Left ventricle myocardium inferior (tissue), 1 donor: ENCODE measurements around the gene CTBP2. TPM values are rescaled to one million over a fixed set of nuclear protein-coding genes. Genes with fewer than 3 reads are reported as not detected.

Experiments
- DNase-seq: peaks from one replicate; pipeline ENCODE4 v3.0.0-alpha.2; 2020
- H3K27ac ChIP-seq: fragments of 200-600 bp; replicated peaks from 2 replicates; pipeline ENCODE4 v1.8.0; 2021
- H3K27me3 ChIP-seq: fragments of 200-600 bp; 2 replicates; pipeline ENCODE4 v1.8.0; 2021; ENCODE audit warnings: low read depth
- H3K36me3 ChIP-seq: fragments of 200-600 bp; 2 replicates; pipeline ENCODE4 v1.8.0; 2021
- H3K4me1 ChIP-seq: fragments of 200-600 bp; 2 replicates; pipeline ENCODE4 v1.8.0; 2021
- H3K4me3 ChIP-seq: fragments of 200-600 bp; 2 replicates; pipeline ENCODE4 v1.8.0; 2021; ENCODE audit warnings: mild to moderate bottlenecking, moderate library complexity
- H3K9me3 ChIP-seq: fragments of 200-600 bp; replicated peaks from 2 replicates; pipeline ENCODE4 v1.8.0; 2021
- intact Hi-C: fragments of 100-400 bp; cut with micrococcal nuclease; formaldehyde crosslinking; loops from one replicate; pipeline ENCODE4 v1.11.0; 2022
- total RNA-seq: library from RNA; stranded (reverse); fragmentation: NEBNext Ultra II Directional; extraction: Animal tissue kit (Norgen Biotek cat#: 25700); gene quantifications from one replicate; pipeline ENCODE4 v1.2.1, GENCODE V29; 2021
- TF ChIP-seq, protein P1 (sequence below): fragments of 200-600 bp; IDR thresholded peaks from 2 replicates; pipeline ENCODE4 v1.8.0; 2021; ENCODE audit warnings: antibody characterized with exemption, mild to moderate bottlenecking, borderline replicate concordance
- donor health status: DM: no; HTN: yes; CAD: no; lungs with severe emphysema.

The CTBP2 gene
- total RNA-seq, 1 donor from 2014 or later, result 29.1 TPM

DNA sequence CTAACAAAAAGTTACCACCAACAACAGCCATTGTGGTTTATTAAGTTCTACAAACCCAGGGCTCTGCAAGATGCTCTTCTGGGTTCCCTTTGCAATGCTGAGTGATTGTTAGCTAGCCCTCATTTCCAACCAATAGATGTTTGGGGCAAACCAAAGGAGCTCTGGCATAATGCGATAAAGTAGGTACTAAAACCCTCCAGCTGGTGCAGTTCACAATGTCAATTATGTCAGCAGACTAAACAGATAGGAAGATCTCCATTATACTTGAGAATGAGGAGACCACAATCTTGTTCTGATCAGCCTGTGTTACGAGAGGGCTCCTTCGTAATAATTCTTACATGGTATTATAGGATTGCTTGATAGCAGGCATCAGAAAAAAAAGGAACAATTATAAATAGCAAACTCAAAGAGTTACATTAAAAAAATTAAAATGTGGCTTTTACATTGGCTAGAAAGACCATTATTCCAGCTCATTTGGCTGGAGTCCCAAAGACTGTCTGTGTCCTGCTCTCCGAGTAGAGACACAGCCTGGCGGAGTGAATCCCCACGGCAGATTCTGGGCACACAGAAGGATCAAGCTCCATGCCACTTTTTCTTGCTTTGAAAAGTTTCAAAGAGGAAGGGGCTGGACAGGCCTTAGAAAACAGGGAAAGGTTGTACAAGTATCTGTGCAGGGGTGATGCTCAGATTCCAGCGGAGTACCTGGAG is 124.6 kb downstream of the CTBP2 start:
- H3K27me3 ChIP-seq, result no peaks in the 10 kb centered on the region
- H3K36me3 ChIP-seq, result no peaks in the 10 kb centered on the region
- intact Hi-C loops, result no loop called here
- no peaks in the 10 kb centered on the region for H3K9me3 ChIP-seq
- H3K4me1 ChIP-seq, result peaks cover 75% of the 10 kb centered on the region
- H3K4me3 ChIP-seq, result no peak overlapping the region
- no peak overlapping the region for H3K27ac ChIP-seq
- TF ChIP-seq, protein P1, sequence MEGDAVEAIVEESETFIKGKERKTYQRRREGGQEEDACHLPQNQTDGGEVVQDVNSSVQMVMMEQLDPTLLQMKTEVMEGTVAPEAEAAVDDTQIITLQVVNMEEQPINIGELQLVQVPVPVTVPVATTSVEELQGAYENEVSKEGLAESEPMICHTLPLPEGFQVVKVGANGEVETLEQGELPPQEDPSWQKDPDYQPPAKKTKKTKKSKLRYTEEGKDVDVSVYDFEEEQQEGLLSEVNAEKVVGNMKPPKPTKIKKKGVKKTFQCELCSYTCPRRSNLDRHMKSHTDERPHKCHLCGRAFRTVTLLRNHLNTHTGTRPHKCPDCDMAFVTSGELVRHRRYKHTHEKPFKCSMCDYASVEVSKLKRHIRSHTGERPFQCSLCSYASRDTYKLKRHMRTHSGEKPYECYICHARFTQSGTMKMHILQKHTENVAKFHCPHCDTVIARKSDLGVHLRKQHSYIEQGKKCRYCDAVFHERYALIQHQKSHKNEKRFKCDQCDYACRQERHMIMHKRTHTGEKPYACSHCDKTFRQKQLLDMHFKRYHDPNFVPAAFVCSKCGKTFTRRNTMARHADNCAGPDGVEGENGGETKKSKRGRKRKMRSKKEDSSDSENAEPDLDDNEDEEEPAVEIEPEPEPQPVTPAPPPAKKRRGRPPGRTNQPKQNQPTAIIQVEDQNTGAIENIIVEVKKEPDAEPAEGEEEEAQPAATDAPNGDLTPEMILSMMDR, result no peak
- DNase-seq, result no peak

- intact Hi-C loops, result no loop called here
- TF ChIP-seq, protein P1, result no peak
- no peak overlapping the region for H3K27ac ChIP-seq
- peaks cover 80% of the 10 kb centered on the region for H3K4me1 ChIP-seq
- H3K27me3 ChIP-seq, result no peaks in the 10 kb centered on the region
- H3K36me3 ChIP-seq, result no peaks in the 10 kb centered on the region
- no peak overlapping the region for H3K4me3 ChIP-seq
- no peaks in the 10 kb centered on the region for H3K9me3 ChIP-seq
- no peak for DNase-seq
Observed at GRCh38 chr10:125035136-125035535, 125.2 kb downstream of the CTBP2 start.

GRCh38 chr10:125034675-125035074 is 125.7 kb downstream of the CTBP2 start:
- Histone ChIP-seq H3K4me1 (peaks cover 79% of the 10 kb centered on the region), H3K36me3 (no peaks in the 10 kb centered on the region), H3K27ac (no peak overlapping the region), H3K27me3 (no peaks in the 10 kb centered on the region), H3K9me3 (no peaks in the 10 kb centered on the region), H3K4me3 (no peak overlapping the region)
- no peak for DNase-seq
- intact Hi-C loops, result no loop called here
- TF ChIP-seq, protein P1, result no peak

- Histone ChIP-seq H3K4me1 (peaks cover 79% of the 10 kb centered on the region), H3K4me3 (no peak overlapping the region), H3K27ac (no peak overlapping the region), H3K27me3 (no peaks in the 10 kb centered on the region), H3K36me3 (no peaks in the 10 kb centered on the region), H3K9me3 (no peaks in the 10 kb centered on the region)
- intact Hi-C loops, result no loop called here
- TF ChIP-seq, protein P1, result no peak
- no peak for DNase-seq
Observed at GRCh38 chr10:125033146-125033924, 127.0 kb downstream of the CTBP2 start.

GRCh38 chr10:125032474-125033020 is 127.8 kb downstream of the CTBP2 start:
- Histone ChIP-seq H3K27me3 (no peaks in the 10 kb centered on the region), H3K4me1 (peaks cover 79% of the 10 kb centered on the region), H3K9me3 (no peaks in the 10 kb centered on the region), H3K36me3 (no peaks in the 10 kb centered on the region), H3K4me3 (no peak overlapping the region), H3K27ac (no peak overlapping the region)
- DNase-seq, result no peak
- TF ChIP-seq, protein P1, result no peak
- intact Hi-C loops, result no loop called here
